RPMI7951 (cell line): ENCODE data around the gene ATG101. TPM values are rescaled to one million over a fixed set of nuclear protein-coding genes. Genes with fewer than 3 reads are reported as not detected.

Experiments
- DNase-seq: peaks from one replicate; pipeline ENCODE4 v3.0.0-alpha.2; 2012; ENCODE audit warnings: low read depth
- total RNA-seq: library from RNA; depleted of rRNA; stranded (reverse); fragments of >200 nt; shearing (Covaris generic); gene quantifications from 2 replicates; pipeline ENCODE4 v1.2.3, GENCODE V29; 2014

Gene ATG101
- total RNA-seq, 1 experiment from 2014 or later: 46.5 TPM

DNA sequence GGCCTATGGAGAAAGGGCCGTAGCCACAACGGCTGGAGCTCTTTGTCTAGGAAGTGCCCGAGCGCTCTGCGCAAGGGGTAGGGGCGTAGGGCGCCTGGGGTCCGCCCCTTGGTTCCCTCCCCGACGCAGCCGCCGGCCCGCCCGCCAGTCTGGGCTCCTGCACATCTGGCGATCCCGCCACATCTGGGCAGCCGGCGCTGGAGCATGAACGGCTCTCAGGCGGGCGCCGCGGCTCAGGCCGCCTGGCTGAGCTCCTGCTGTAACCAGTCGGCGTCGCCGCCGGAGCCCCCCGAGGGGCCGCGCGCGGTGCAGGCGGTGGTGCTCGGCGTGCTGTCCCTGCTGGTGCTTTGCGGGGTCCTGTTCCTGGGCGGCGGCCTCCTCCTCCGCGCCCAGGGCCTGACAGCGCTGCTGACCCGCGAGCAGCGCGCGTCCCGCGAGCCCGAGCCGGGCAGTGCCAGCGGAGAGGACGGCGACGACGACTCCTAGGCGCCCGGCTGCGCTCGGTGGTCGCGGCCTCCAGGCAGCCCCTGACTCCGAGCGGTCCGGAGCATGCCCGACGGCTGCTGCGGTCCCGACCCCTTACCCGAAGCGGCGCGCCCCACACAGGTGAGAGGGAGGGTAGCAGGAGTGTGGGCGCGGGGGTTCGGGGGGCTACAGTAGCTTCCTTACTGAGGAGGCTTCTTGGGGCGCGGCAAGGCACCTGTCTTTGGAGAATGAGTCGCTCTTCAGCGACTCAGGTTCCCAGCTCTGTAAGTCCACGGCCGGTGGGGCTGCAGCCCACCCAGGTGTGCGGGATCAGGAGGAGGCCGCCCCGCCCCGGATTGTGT is 10.0 kb downstream of the ATG101 start, which contains the start of gene SMIM41:
Gene SMIM41, plus strand, starts transcription at position 129 of the 827 bp plus-strand sequence. Its CDS starts 76 bp downstream, at position 205.
- DNase-seq: no peak

- no peak for DNase-seq
Measured at GRCh38 chr12:52080403-52081251, 10.8 kb downstream of the ATG101 start.

GRCh38 chr12:52081263-52081733 is 11.5 kb downstream of the ATG101 start:
- no peak for DNase-seq

DNA sequence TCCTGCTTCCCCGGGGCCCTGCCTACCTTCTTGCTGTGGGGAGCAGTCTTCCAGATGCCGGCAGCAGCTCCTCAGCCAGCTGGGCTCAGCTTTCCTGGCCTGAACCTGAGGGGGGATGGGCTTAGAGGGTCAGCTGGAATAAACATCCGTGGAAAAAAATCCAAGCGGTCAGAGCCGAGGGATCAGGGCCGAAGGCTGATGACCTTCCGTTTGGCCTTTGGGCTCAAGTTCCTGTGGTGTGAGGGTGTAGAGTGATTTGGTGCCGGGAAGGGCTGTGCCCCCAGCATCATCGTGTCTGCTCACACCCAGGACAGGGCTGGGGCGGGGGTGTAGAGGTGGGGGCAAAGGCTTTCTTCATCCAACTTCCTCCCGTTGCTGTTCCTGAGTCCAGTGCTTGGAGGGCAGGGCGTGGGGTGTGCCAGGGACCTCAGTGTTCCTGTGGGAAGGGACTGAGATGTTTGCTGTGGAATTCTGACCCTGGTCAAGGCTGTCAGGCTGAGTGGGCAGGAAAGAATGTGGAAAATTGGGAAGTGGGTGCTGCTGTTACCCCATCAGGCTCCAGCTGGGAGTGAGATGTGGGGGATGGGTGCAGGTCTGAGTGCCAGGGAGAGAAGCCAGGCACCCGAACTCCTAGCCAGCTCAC is 12.4 kb downstream of the ATG101 start:
- no peak for DNase-seq

DNA sequence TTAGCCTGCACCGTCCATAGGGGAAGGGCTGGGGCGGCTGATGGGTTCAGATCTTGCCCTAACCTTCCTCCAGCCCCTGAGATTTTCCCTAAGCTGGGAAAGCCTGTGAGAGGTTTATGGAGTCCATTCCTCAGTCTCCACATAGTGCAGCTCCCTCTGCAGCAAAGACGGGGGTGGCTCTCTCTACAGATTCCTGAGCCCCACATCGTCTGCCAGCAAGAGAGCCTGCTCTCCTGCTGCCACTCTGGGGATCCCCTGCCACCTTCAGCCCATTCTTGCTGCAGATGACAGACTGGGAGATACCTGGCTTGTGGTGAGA is 12.8 kb downstream of the ATG101 start:
- DNase-seq: no peak

DNA sequence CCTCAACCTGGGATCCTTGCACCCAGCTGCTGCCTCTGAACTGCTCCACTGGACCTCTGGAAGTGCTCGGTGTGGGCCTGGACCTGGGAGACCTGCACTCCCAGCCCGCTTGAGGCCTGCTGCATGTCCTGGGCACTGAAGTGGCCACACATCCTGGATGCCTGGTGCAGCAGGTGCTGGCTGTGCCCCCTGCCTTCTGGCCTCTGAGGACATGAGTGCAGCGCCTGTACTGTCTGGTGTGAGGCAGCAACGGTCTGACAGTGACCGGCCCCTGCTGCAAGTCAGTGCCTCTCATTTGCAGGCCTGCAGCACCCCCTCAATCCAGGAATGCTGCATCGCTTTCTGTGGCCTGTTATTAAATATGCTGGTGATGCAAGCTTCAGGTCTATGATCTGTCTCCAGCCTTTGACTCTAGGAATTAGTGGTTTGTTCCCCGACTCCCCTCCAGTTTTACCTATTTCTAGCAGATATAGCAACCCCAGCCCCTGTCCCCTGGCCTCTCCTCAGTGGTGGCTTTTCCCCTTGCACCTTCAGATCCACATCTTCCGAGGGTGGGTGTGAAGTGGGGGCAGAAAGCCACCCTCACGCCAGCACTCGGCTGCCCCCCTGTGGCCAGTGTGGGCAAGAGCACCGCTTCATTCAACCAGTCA is 13.3 kb downstream of the ATG101 start:
- no peak for DNase-seq

- DNase-seq: no peak
Measured at GRCh38 chr12:52083638-52083996, 13.8 kb downstream of the ATG101 start.

DNA sequence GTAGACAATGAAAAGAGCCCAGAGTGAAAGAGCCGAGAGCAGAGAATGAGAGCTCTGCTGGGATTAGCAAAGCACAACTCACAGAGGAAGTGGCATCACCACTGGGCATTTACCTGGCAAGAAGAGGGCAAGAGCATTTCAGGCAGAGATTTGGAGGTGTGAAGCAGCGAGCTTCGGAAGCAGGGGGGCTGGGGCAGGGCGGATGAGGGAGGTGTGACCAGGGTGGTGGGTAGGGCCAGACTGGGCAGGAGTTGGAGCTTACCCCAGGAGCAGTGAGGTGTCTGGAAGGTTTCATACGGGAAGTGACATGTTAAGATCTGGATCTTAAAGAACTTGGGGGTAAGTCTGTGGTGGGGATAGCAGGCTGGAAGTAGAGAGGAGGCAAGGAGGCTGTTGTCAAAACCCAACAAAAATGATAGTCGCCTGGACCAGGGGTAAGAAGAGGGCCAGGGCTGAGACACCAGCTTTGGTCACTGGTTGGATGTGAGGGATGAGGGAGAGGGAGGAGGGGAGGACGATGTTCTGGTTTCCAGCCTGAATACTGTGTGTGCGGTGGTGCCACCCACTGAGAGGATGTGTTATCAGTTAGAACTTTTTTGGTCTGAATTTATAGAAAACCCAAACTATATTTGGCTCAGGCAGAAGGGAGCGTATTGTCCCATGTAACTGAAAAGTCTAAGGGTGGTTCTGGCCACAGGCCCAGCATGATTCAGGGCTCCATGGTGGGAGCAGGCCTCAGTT is 14.9 kb downstream of the ATG101 start:
- DNase-seq: no peak

DNA sequence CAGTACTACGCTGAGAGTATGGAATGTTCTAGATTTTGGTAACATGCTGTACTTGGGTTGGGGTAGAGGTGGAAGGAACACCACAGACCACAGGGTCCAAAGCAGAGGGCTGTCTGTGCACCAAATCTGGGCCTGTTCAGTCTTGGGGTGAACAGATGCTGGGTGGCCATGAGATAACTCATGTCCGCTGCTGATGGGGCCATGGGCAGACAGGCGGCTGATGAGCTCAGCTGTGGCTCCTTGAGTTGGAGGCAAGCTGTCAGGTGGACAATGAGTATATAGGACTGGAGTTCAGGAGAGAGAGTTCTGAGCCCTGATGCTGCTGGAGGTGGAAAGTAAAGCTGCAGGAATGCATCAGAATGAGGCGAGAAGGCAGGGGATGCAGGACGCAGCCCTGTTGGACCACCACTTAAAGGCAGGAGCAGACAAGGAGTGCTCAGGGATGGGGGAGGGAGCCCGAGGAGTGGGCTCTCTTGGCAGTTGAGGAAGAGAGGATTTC is 16.0 kb downstream of the ATG101 start:
- no peak for DNase-seq

GRCh38 chr12:52086366-52086765 is 16.6 kb downstream of the ATG101 start:
- no peak for DNase-seq

DNA sequence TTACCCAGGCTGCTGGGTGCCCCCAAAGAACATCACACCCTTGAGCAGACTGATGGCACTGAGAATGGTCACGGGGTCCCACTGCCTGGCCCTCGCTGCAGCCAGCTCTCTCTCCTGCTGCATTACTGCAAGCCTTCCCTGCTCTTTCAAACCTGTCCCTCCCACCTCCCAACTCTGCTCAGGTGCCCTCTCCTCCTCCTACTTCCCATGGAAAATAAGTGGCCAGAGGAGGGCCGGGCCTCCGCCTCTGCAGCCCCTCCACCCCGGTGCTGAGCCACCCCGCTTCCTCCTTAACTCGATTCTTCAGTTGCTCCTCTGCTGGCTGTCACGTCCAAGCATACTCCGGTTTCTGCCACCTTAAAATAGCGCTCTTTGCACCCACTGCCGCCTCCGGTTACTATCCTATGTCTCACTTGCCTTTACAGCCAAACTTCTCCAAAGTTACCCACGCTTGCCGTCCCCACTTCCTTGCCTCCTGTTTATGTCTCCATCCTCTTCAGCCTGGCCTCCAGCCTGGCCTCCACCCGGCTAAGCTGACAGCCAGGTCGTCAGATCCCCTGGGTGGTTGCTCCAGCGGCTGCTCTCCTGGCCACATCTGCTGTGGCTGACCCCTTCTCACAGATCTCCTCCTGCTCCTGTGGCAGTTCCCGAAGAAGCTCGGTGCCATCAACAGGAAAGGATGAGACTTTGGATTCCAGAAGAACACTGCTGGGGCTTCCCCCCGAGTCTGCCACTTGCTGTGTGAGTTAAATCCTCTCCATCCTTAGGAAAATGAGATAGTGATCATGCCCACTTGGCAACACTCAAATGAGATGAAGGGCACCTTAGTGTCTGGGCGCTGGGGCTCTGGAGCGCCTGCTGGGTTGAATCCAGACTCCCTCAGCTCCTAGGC is 17.4 kb downstream of the ATG101 start:
- no peak for DNase-seq

DNA sequence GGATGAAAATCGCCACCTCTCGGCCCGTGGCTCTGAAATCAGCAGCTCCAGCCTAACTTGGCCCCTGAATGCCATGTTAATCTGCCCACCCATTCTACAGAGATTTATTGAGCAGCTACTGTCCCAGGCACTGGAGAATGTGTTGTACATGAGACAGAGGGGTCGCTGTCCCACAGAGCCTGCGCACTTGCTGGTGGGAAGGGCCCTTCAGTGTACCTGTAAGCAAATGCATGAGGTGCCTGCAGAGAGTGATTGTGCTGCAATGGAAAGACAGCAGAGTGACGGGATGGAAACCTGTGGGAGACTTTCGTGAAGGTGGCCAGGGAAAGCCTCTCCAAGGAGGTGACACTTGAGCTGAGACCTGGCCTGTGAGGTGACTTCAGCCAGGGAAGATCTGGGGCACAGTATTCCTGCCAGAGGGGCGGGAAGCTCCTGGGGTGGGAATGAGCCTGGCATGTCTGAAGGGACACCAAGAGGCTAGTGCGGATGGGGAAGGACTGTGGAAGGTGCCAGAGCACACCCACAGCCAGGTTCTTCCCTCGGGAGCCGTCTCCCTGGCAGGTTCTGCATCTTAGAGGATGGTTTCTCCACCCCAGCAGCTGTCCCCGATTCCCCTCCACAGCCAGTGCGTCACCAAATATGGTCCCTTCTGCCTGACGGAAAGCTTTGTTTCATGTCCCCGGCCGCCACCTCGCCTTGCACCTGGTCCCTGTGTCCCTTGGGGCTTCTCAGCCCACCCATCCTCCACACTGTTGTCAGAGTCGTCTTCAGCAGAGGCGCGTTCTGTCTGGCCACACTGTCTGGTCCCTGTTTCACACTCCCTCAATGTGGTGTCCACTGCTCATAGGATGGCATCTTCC is 18.4 kb downstream of the ATG101 start:
- no peak for DNase-seq

- no peak for DNase-seq
Measured at GRCh38 chr12:52089491-52089890, 19.7 kb downstream of the ATG101 start.

DNA sequence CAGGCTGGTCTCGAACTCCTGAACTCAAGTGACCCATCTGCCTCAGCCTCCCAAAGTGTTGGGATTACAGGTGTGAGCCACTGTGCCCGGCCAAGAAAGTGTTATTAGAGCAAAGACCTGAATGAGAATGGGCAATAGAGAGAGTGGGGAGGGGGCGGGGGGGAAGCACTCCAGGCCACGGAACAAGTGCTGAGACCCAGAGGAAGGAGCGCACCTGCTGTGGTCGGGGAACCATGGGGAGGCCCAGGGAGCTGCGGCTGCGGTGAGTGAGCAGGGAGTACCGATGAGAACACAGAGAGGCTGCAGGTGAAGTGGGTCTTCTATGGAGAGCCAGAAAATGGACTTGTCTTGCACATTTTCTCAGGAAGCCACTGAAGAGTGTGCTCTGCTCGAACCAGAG is 20.5 kb downstream of the ATG101 start:
- DNase-seq: no peak

DNA sequence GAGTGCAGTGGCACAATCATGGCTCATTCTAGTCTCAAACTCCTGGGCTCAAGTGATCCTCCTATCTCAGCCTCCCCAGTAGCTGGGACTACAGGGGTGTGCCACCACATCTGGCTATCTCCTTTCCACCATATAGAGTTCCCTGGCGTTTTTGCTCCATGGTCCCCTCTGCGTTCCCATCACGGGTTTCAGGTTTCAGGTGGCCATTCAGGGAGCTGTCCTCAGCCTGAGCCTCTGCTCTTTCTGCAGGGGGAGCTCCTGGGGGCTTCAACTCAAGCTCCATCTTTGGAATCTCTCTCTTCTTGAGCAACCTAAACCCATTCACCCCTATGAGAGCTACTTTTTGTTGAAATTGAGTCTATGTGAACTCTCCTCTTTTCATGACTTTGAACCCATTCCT is 21.3 kb downstream of the ATG101 start:
- no peak for DNase-seq

DNA sequence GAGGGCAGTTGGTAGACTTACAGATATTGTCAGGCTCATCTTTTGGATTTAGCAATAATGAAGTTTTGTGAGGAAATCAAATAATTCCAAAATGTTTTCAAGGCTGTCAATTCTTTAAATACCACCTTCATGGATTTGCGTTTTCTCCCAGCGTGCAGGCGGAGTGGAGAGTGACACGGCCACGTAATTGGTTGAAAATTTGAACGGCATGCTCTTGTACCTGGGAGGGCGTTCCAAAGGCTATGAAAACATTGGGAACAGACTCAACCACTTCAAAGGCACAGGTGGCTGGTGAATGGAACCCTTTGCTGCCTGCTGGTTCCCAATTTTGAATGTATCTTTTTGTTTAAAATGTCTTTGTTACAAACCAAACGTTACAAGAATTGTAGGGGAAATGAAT is 22.1 kb downstream of the ATG101 start:
- no peak for DNase-seq

GRCh38 chr12:52093346-52093745 is 23.6 kb downstream of the ATG101 start:
- DNase-seq: no peak

DNA sequence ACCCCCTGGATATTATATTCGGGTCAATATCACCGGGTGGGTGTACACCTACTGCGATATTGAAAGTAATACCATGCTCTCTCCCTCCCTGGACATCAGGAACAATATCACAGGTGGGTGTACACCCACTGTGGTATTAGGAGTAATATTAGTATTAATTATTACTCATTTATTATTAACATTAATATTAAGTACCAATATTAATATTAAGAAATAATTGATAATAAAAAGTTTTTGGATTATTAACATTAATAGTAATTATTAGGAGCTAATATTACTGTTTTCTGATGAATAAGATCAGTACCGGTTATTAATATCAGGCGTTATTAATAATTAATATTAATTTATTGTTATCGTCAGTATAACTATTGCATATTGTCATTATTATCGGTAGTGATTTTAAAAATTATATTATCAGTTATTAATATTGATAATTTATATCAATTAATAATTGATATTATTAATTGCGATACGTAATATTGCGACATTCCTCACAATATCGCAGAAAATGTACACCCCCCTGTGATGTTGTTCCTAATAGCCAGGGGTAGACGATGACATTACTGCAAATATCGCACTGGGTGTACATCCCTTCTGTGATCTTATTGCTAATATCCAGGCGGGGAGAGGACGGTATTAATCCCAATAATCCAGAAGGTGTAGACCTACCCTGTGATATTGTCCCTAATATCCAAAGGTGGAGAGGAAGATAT is 26.7 kb downstream of the ATG101 start:
- no peak for DNase-seq
